HG02852 (cell line): ENCODE data around the gene TAOK3.

Experiments used
- ATAC-seq: cut with Tn5 transposase; IDR thresholded peaks from one replicate; pipeline ENCODE4 v1.9.1; 2021; ENCODE audit warnings: mild to moderate bottlenecking, moderate library complexity; ENCODE audit not compliant: unreplicated experiment

Gene TAOK3

DNA sequence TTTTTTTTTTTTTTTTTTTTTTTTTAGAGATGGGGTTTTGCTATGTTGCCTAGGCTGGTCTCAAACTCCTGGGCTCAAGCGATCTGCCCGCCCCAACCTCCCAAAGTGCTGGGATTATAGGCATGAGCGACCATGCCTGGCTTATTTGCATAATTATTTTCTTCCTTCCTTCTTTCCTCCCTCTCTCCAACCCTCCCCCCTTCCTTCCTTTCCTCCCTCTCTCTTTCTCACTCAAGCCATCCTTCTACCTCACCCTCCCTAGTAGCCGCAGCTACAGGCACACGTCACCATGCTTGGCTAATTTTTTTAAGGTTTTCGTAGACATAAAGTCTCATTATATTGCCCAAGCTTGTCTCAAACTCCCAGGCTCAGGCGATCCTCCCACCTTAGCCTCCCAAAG is 152.9 kb downstream of the TAOK3 start:
- no peak for ATAC-seq

- ATAC-seq, result no peak
Measured at GRCh38 chr12:118219106-118219505, 153.6 kb downstream of the TAOK3 start.

- no peak for ATAC-seq
Measured at GRCh38 chr12:118213452-118213851, 159.3 kb downstream of the TAOK3 start.

DNA sequence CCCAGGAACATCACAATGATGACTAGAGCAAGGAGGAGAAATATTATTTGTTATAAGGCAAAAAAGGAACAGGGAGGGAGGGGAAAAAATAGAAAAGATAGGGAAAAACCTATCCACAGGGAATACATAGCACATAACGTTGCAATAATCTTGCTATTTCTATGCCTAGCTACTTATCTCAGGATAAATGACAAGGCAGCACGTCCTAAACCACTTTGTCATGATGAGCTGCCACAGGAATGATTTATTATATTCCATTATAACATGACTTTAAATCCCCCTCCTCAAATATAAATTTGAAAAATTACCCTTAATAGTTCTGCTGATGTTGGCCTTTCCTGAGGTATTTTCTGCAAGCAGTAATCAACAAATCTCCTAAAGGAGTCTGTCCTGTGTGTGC is 160.1 kb downstream of the TAOK3 start:
- no peak for ATAC-seq

DNA sequence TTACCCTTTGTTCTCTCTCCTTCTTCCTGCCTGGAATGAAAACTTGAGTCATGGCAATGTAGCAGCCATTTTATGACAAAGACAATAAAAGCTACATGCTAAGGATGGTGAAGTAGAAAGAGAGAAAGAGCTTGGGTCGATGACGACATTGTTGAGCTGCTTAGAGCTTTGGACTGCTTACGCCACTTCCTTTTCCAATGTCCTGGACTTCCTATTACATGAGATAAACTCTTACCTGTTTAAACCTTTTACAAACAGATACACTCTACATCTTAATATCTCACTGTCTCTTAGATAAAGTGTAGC is 166.6 kb downstream of the TAOK3 start:
- no peak for ATAC-seq

- ATAC-seq, result no peak
Measured at GRCh38 chr12:118193958-118194357, 178.7 kb downstream of the TAOK3 start.

DNA sequence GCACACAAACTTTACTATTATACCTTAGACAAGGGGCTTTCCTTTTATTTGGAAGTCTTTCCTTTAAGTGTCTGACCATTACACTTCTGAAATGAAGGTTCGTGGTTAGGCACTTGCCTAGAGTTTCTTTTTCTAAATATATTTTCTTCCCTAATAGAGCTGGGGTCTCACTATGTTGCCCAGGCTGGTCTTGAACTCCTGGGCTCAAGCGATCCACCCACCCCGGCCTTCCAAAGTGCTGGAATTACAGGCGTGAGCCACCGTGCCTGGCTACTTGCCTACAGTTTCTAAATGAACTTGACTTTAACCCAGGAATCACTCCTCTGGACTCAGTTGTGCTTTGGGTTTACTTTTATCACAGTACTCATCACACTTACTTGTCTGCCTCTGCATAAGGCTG is 179.2 kb downstream of the TAOK3 start:
- no peak for ATAC-seq

DNA sequence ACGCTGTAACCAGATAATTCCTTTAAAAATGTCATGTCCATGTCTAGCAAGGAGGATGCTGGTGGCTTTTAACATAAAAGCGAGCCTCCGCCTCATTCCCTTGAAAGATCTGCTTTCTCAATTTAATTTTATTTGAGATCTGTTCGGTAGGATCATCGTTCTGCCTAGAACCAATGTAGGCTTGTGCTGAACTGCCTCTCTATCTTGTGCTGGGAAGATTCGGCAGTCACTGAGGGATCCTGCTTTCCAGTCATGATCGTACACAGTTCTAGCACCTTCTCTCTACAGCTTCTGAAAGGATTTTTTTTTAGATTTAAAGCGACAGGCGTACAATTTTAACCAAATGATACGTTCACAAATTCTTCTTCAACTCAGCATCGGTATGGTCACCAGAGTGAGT is 182.4 kb downstream of the TAOK3 start:
- no peak for ATAC-seq

GRCh38 chr12:118189741-118190191 is 182.9 kb downstream of the TAOK3 start:
- ATAC-seq, result no peak

DNA sequence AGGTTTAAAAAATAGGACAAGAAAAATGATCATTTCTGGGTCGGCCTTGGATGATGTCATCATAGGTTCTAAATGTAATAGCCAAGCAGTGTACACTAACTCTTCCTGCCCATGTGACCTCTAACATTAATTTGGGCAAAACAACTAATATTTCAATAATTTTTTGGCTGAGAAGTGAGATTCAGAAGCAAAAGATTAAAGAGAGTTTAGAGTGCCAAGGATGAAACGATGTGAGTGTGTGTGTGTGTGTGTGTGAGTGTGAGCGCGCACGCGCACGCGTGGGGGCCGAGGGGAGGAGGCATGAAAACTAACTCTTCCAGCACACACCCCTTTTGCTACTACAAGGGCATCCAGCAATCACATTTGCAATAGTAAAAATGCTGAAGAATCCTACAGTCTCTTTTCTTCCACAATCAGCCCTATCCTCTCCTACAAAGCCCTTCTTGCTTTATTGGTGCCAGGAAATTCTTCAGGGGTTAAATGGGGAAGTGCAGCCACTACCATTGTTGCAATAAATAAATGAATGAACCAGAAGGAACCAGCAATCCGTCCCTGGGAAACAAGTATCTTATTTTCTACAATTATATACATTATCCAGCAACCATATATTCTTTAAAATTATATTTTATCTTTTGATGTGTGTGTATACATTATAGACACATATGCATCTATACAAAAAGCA is 183.9 kb downstream of the TAOK3 start:
- no peak for ATAC-seq

GRCh38 chr12:118187751-118188435 is 184.8 kb downstream of the TAOK3 start:
- no peak for ATAC-seq

DNA sequence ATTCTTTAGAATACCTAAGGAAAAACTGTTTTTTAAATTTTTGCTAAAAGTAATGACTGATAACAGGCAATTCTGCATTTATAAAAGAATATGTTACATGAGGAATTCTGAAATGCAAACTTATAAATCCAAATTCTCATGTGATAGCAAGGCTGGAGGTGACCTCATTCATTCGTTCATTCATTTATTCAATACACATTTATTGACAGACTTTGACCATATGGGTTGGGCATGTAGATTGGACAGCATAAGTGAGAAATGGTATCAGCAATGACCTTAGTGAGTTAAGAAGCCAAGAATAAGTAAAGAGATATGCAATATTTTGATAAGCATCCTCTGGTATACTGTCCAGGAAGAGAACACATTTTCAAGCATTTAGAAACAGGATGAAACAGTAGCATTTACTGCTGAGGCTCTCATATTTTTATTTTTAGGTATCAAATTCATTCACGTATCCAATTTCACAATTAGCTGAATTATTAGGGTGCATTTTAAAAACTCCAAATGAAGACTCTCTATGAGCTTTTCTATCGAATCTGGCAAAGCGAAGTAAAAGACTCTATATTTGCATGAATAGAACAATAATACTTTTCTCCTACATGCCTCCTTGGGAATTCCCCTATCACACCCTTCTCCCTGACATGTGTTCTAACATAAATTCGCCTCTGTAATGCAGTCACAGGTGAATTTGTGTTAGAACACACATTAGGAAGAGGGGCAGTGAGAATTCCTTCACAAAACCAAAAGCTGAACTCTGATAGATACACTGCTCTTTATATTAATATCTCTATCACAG is 186.9 kb downstream of the TAOK3 start:
- ATAC-seq, result no peak

- ATAC-seq, result no peak
Measured at GRCh38 chr12:118183711-118184110, 189.0 kb downstream of the TAOK3 start.

DNA sequence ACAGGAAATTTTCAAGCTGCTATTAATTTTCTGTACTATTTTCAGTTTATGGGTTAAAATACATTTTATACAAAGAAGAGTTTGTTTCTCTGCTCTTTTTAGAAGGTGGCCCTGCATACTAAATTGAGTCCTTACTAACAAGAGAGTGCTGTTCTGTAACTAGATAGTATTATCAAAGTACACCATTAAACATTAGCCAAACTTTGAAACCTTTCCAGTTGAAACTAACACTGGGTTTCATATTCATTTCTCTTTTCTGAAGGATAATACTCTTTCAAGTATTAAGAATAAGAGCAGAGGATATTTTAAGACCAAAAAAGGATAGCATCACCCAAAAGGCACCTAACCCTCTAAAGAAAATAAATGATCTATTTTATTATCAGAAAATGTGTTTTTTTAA is 189.6 kb downstream of the TAOK3 start:
- no peak for ATAC-seq

- ATAC-seq, result peak; percentile 52
Measured at GRCh38 chr12:118175823-118176447, 196.8 kb downstream of the TAOK3 start.

DNA sequence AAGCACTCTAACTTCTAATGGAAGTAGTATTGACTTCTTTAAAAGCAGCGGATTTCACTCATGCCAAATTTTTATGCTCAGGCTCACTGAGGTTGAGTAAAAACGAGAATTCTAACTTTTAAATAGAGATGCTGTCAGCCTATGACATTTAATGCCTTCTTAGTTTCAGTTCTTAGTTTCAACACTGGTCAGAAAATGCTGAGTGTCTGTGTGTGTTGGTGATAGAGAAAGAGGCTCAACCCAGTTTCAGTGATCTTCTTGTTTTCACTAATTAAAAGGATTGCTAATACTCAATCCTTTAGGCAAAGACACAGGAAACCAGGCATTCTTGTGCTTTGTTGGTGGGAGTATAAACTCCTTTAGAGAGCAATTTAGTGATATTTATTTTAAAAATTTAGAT is 205.8 kb downstream of the TAOK3 start:
- ATAC-seq, result peak; percentile 99

DNA sequence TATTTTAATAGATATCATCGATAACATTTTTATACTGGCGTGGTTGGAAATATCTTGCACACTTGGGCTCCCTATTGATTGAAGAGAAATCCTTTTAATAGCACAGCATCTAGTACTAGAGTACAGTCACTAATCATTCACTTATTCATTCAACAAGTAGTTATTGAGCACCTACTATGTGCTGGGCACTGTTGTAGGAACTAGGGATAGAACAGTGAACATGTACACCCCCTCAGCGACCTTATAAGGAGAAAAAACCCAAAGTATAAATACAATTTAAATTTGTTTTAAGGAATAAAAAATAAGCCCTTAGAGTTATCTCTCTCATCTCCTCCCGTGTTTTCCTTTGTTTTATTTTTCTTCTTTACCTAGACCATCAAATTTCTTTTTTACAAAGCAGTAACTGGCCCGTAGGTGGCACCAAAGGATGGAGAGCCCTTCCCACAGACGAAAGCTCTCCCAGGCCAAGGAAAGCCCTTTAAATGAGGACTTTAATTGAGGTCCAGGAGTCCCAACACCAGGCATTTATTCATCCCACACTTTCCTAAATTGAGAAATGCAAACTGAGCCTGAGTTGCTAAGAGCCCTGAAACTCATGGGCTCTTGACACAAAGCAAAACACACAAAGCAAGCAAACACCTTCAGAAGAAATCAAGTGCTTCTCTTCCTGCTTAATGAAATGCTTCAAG is 207.8 kb downstream of the TAOK3 start:
- ATAC-seq, result no peak

DNA sequence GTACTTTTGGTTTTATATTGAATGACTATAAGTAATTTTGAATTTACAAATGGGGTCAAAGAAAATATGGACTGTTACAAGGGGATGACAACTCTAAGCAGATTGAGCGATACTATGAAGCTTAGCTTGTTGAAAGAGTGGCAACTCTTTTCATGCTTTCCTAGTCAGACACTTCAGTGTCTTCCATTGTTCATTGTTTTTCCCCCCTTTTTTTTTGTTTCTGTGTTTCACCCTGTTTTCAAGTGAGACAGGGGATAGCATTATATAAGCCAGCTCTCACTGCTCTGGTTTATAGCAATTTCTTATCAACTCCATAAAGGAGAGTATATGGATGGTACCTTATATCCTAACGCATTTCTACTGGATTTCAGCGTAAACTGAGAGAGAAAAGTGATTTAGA is 212.2 kb downstream of the TAOK3 start:
- no peak for ATAC-seq

DNA sequence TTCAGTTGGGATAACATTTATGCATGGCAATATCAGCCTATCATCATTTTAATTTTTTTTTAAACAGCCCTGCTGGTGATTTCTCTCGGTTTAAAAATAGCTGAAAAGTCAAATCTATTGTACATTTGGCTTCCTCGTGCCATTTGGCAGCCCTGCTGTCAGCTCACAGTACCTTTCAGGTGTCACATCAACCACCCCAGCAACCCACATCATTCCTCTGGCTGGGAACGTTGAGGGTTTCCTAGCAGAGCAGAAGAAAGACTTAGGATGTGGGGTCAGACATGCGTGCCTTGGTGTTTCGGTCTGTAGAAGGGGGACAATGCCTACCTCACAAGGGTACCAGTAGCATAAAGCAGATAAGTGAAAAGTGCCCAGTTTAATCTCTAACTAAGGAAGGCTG is 221.0 kb downstream of the TAOK3 start:
- ATAC-seq, result no peak

GRCh38 chr12:118150625-118151024 is 222.1 kb downstream of the TAOK3 start:
- no peak for ATAC-seq

- no peak for ATAC-seq
Measured at GRCh38 chr12:118148287-118148686, 224.4 kb downstream of the TAOK3 start.
